Endothelial cell of umbilical vein (primary cell): ENCODE measurements around the gene TFAP2E. TPM values are rescaled to one million over a fixed set of nuclear protein-coding genes. Genes with fewer than 3 reads are reported as not detected.

Source experiments
- BruUV-seq: library from RNA; stranded (reverse); fragments of 400-500 nt; replicated peaks from 2 replicates; lab custom pipeline; 2021; lab: Mats Ljungman, UMichigan
- CTCF ChIA-PET: fragments of 300-600, 350-600 bp; sonication (Branson Sonifier 250); formaldehyde crosslinking; loops from one replicate; lab custom pipeline; 2021; ENCODE audit warnings: antibody characterized with exemption, inconsistent platforms; lab: Charles Lee
- POLR2A ChIA-PET: fragments of 300-600, 350-600 bp; sonication (Branson Sonifier 250); formaldehyde crosslinking; loops from one replicate; lab custom pipeline; 2021; ENCODE audit warnings: antibody characterized with exemption, inconsistent platforms; lab: Charles Lee
- DNase-seq: peaks from one replicate; pipeline ENCODE4 v3.0.0-alpha.2; 2011; ENCODE audit warnings: low read depth, low spot score
- FAIRE-seq: peaks from 2 replicates; lab custom pipeline; 2011; peaks lifted over from hg19 to GRCh38; lab: Jason Lieb, UNC
- H2AFZ ChIP-seq: 2 replicates; pipeline ENCODE4 v1.6.0; 2012; ENCODE audit warnings: low read depth, low read length, control low read depth, inconsistent platforms
- H3K27ac ChIP-seq: 2 replicates; pipeline ENCODE4 v1.5.1; 2011; ENCODE audit warnings: low read depth, mild to moderate bottlenecking, control low read depth, low read length, moderate library complexity; ENCODE audit not compliant: insufficient read depth
- H3K27me3 ChIP-seq, 2 experiments: 2 replicates each; pipeline versions ENCODE4 v1.6.0 to v1.6.1; 2011; ENCODE audit warnings: low read length in 2 of 2, mixed read lengths in 1 of 2; ENCODE audit not compliant: control insufficient read depth in 2 of 2, insufficient read depth in 2 of 2
- H3K36me3 ChIP-seq, 2 experiments: 2 replicates in 1 of 2; 3 replicates in 1 of 2; pipeline ENCODE4 v1.5.1; 2011; ENCODE audit warnings: low read length in 2 of 2, mild to moderate bottlenecking in 1 of 2, moderate library complexity in 1 of 2; ENCODE audit not compliant: control insufficient read depth in 2 of 2, insufficient read depth in 2 of 2; ENCODE audit errors: extremely low read depth in 1 of 2
- H3K4me1 ChIP-seq: 3 replicates; pipeline ENCODE4 v1.5.1; 2011; ENCODE audit warnings: mild to moderate bottlenecking, low read length; ENCODE audit not compliant: control insufficient read depth, insufficient read depth; ENCODE audit errors: extremely low read depth
- H3K4me2 ChIP-seq: 2 replicates; pipeline ENCODE4 v1.6.1; 2011; ENCODE audit warnings: low read length, control low read depth, mixed read lengths; ENCODE audit not compliant: insufficient read depth
- H3K4me3 ChIP-seq, 3 experiments: fragments of 200-600 bp in 1 of 3; sonication (generic), shearing (Covaris generic) in 1 of 3; replicated peaks in 1 of 3; 2 replicates each; pipeline ENCODE4 v1.5.1; 2011 to 2016; ENCODE audit warnings: control low read depth in 3 of 3, low read length in 3 of 3, mild to moderate bottlenecking in 2 of 3, inconsistent platforms in 1 of 3, low read depth in 1 of 3, moderate library complexity in 1 of 3; ENCODE audit not compliant: insufficient read depth in 1 of 3
- H3K79me2 ChIP-seq: 2 replicates; pipeline ENCODE4 v1.6.0; 2012; ENCODE audit warnings: low read length, inconsistent platforms; ENCODE audit not compliant: control insufficient read depth, insufficient read depth
- H3K9ac ChIP-seq: replicated peaks from 2 replicates; pipeline ENCODE3; 2011; ENCODE audit warnings: low read length, control low read depth; ENCODE audit not compliant: insufficient read depth; ENCODE audit errors: extremely low read depth
- H3K9me1 ChIP-seq: replicated peaks from 3 replicates; pipeline ENCODE4 v1.6.0; 2011; ENCODE audit warnings: mild to moderate bottlenecking, low read length; ENCODE audit not compliant: control insufficient read depth, insufficient read depth; ENCODE audit errors: extremely low read depth
- H3K9me3 ChIP-seq: replicated peaks from 2 replicates; pipeline ENCODE4 v1.5.1; 2012; ENCODE audit warnings: low read length, inconsistent platforms; ENCODE audit not compliant: control insufficient read depth, insufficient read depth
- H4K20me1 ChIP-seq: replicated peaks from 2 replicates; pipeline ENCODE3; 2011; ENCODE audit warnings: mild to moderate bottlenecking, low read length; ENCODE audit not compliant: control insufficient read depth, insufficient read depth; ENCODE audit errors: extremely low read depth
- CTCF ChIP-seq, 2 donors: IDR thresholded peaks; 1 replicate in 1 of 2; 2 replicates in 1 of 2; pipeline ENCODE4 v1.5.1; 2011; ENCODE audit warnings: low read length in 2 of 2, mild to moderate bottlenecking in 2 of 2, moderate library complexity in 2 of 2, control low read depth in 1 of 2, inconsistent platforms in 1 of 2, low read depth in 1 of 2; ENCODE audit not compliant: insufficient read depth in 1 of 2; ENCODE audit errors: extremely low read depth in 1 of 2
- EZH2 ChIP-seq: IDR thresholded peaks from 2 replicates; pipeline ENCODE4 v1.6.1; 2012; ENCODE audit warnings: borderline replicate concordance, low read depth, mild to moderate bottlenecking, moderate library complexity, low read length, inconsistent platforms; ENCODE audit not compliant: severe bottlenecking
- FOS ChIP-seq: IDR thresholded peaks from 2 replicates; pipeline ENCODE4 v1.6.1; 2011; ENCODE audit warnings: mild to moderate bottlenecking, low read length, moderate library complexity, borderline replicate concordance; ENCODE audit not compliant: insufficient read depth
- GATA2 ChIP-seq: IDR thresholded peaks from 2 replicates; pipeline ENCODE4 v1.7.0; 2011; ENCODE audit warnings: low read depth, mild to moderate bottlenecking, moderate library complexity, mixed read lengths, low read length; ENCODE audit not compliant: insufficient read length, insufficient read depth
- JUN ChIP-seq: IDR thresholded peaks from 2 replicates; pipeline ENCODE4 v1.6.1; 2011; ENCODE audit warnings: borderline replicate concordance, low read depth; ENCODE audit not compliant: insufficient read length, insufficient read depth
- MAX ChIP-seq: IDR thresholded peaks from 2 replicates; pipeline ENCODE4 v1.6.1; 2011; ENCODE audit not compliant: insufficient read depth, insufficient read length
- MYC ChIP-seq: IDR thresholded peaks from one replicate; pipeline ENCODE4 v1.6.1; 2011; ENCODE audit warnings: mild to moderate bottlenecking, low read depth, low read length
- POLR2A ChIP-seq: IDR thresholded peaks from 2 replicates; pipeline ENCODE4 v1.6.1; 2012; ENCODE audit warnings: low read depth, mild to moderate bottlenecking, control low read depth, low read length
- POLR2AphosphoS5 ChIP-seq: IDR thresholded peaks from 2 replicates; pipeline ENCODE4 v1.6.1; 2012; ENCODE audit warnings: low read depth, mild to moderate bottlenecking, control low read depth, low read length, moderate library complexity; ENCODE audit not compliant: insufficient read depth
- dilution Hi-C: fragments of 300-500 bp; cut with MboI; formaldehyde crosslinking; loops from one replicate; pipeline ENCODE4 v1.15.0; 2019; ENCODE audit warnings: low sequenced_read_pairs; ENCODE audit not compliant: extremely low pct_ligation_motif_present
- intact Hi-C: fragments of 100-400 bp; cut with micrococcal nuclease; formaldehyde crosslinking; loops from one replicate; pipeline ENCODE4 v1.10.0; 2022
- polyA plus RNA-seq, 4 experiments: library from polyadenylated mRNA; depleted of rRNA in 3 of 4; stranded (reverse) in 3 of 4; unstranded in 1 of 4; fragments of >200 nt; gene quantifications; 2 replicates each; pipeline versions ENCODE4 v1.2.1 to v1.2.3, GENCODE V29; 2011 to 2012; ENCODE audit warnings: missing spikeins in 1 of 4
- total RNA-seq: library from RNA; stranded (reverse); gene quantifications from 2 replicates; pipeline ENCODE4 v1.2.3, GENCODE V29; 2021

TFAP2E gene
- total and polyA plus RNA-seq, 2 donors (not counting 3 experiments of a cell fraction or from before 2014, with no cell fraction given), result 0.06 TPM; not detected in 1

GRCh38 chr1:35559317-35559944 lies 13.7 kb upstream of the TFAP2E start:
- Histone ChIP-seq H3K9me1 (no peaks in the 10 kb centered on the region), H2AFZ (no peak overlapping the region), H3K4me3 (no peak overlapping the region), H3K9me3 (no peaks in the 10 kb centered on the region), H3K4me1 (peaks cover 6% of the 10 kb centered on the region), H3K79me2 (peaks cover 13% of the 10 kb centered on the region), H3K27me3 (no peaks in the 10 kb centered on the region), H4K20me1 (no peaks in the 10 kb centered on the region), H3K27ac (no peak overlapping the region), H3K36me3 (peaks cover 0 to 4% of the 10 kb centered on the region in 2 experiments), H3K9ac (no peak overlapping the region), H3K4me2 (no peak overlapping the region)
- TF ChIP-seq CTCF (IDR thresholded peaks at IDR 0.05; ENCODE audit: extremely low read depth in 1 of 2, insufficient read depth in 1 of 2, low read depth in 1 of 2, low read length in 2 of 2) (no peak), JUN (no peak), FOS (no peak), GATA2 (no peak), POLR2AphosphoS5 (no peak), POLR2A (no peak), EZH2 (no peak), MAX (no peak), MYC (no peak)
- dilution Hi-C loops, result no loop called here
- ChIA-PET POLR2A (interaction anchor here (0.7 kb wide), 1 partner anchor 381 kb away, joined by 3 read pairs; no protein-coding TSS in a partner anchor), CTCF (interaction anchor here (1.4 to 8.5 kb wide), 2 partner anchors 107 to 168 kb away, joined by 5 to 155 read pairs; no protein-coding TSS in a partner anchor)
- BruUV-seq, result no TSS peak
- intact Hi-C loops, result loop anchor here (5.0 to 10.0 kb wide), 2 partner anchors 275 to 367 kb away; partner anchors contain the start of gene SFPQ
- no peak for DNase-seq
- no peak for FAIRE-seq
